Neutrophil (primary cell): ENCODE measurements around the gene SPATA6L.

Experiments
- H3K27ac ChIP-seq: fragments of 200-600 bp; sonication (generic); 2 replicates; pipeline ENCODE4 v1.5.1; 2016; ENCODE audit warnings: mild to moderate bottlenecking, moderate library complexity
- H3K27me3 ChIP-seq: fragments of 200-600 bp; sonication (generic); 2 replicates; pipeline ENCODE4 v1.6.0; 2016; ENCODE audit warnings: mild to moderate bottlenecking
- H3K36me3 ChIP-seq: fragments of 200-600 bp; sonication (generic); 2 replicates; pipeline ENCODE4 v1.5.1; 2017
- H3K4me1 ChIP-seq, 2 experiments: fragments of 200-600 bp in 1 of 2; sonication (generic) in 1 of 2; 1 replicate in 1 of 2; 2 replicates in 1 of 2; pipeline versions ENCODE4 v1.5.1 to v1.6.1; 2013 to 2016; ENCODE audit warnings: low read depth in 1 of 2, low read length in 1 of 2, mild to moderate bottlenecking in 1 of 2, moderate library complexity in 1 of 2; ENCODE audit not compliant: control insufficient read depth in 1 of 2, insufficient read depth in 1 of 2
- H3K4me3 ChIP-seq, 2 experiments: fragments of 200-600 bp in 1 of 2; sonication (generic) in 1 of 2; 1 replicate in 1 of 2; 2 replicates in 1 of 2; pipeline ENCODE4 v1.5.1; 2013 to 2016; ENCODE audit warnings: low read depth in 1 of 2, low read length in 1 of 2, mild to moderate bottlenecking in 1 of 2, moderate library complexity in 1 of 2
- H3K9me3 ChIP-seq: fragments of 200-600 bp; sonication (generic); 2 replicates; pipeline ENCODE4 v1.5.1; 2016
- TF ChIP-seq, protein P1 (sequence below): fragments of 200-600 bp; sonication (generic); IDR thresholded peaks from 2 replicates; pipeline ENCODE4 v1.5.1; 2016; ENCODE audit warnings: antibody characterized with exemption

Gene SPATA6L

DNA sequence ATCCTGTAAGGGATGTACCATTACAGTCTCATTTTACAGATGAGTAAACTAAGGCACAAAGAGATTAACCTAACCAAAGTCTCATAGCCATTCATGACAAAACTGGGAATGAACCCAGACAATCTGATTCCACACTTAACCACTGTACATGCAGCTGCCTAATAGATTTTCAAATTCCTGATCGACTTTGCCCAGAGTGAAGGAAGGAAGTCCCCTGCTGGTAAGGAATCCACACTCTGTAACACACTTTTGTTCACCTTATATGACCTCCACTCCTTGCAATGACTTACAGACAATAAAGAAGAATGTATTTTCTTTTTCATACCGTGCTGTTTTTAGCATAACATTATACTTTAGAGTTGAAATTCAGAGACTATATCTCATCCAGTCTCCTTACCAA, 35.4 kb downstream of the SPATA6L start:
- TF ChIP-seq, protein P1, sequence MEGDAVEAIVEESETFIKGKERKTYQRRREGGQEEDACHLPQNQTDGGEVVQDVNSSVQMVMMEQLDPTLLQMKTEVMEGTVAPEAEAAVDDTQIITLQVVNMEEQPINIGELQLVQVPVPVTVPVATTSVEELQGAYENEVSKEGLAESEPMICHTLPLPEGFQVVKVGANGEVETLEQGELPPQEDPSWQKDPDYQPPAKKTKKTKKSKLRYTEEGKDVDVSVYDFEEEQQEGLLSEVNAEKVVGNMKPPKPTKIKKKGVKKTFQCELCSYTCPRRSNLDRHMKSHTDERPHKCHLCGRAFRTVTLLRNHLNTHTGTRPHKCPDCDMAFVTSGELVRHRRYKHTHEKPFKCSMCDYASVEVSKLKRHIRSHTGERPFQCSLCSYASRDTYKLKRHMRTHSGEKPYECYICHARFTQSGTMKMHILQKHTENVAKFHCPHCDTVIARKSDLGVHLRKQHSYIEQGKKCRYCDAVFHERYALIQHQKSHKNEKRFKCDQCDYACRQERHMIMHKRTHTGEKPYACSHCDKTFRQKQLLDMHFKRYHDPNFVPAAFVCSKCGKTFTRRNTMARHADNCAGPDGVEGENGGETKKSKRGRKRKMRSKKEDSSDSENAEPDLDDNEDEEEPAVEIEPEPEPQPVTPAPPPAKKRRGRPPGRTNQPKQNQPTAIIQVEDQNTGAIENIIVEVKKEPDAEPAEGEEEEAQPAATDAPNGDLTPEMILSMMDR = no peak
- peaks cover 52% of the 10 kb centered on the region for H3K27me3 ChIP-seq
- no peaks in the 10 kb centered on the region for H3K9me3 ChIP-seq
- H3K4me3 ChIP-seq = no peak overlapping the region
- no peaks in the 10 kb centered on the region for H3K4me1 ChIP-seq
- H3K36me3 ChIP-seq = no peaks in the 10 kb centered on the region
- no peak overlapping the region for H3K27ac ChIP-seq

DNA sequence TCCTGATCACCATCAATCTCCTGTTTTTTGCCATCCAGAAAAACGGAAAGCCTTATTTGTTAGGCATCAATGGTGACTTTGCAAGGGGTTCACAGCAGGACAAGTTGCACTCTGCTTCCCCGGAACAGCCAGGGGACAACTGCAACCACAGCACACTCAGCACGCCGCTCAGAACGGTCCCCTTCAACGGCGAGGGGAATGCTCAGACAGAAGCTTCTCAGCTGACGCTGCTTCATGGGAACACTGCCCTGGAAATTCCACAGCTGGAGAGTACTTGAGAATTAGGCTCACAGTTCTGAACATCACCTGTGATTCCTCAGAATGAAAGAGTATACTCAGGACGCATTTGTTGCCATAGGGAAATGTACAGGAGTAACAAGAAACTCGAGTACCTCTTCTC, 44.3 kb downstream of the SPATA6L start:
- TF ChIP-seq, protein P1 = no peak

DNA sequence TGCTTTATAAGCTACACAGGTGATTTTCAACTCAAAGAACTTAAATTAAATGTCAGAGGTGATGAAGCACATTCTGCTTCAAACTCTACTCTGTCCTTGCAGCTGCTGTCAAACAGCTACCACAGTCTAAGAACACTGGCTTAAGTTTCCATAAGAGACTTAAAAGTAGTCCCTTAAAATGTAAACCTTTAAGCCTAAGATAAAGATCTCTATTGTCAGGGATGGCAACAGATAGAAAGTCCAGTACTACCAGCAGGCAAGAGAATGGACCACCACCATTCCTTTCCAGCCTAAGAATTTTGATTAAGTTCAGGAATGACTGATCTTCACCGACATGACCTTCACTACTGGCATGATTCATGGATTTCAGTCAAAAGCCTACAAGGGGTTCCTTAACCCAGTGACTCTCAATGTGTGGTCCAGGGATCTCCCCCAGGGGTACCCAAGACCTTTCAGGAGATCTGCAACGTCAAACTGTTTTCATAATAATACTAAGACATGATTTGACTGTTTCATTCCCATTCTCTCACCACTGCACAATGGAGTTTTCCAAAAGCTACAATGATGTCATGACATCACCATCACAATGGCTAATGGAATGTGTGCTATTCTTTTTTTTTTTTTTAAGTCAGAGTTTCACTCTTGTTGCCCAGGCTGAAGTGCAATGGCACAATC, 45.3 kb downstream of the SPATA6L start:
- Histone ChIP-seq H3K27me3 (peaks cover 76% of the 10 kb centered on the region), H3K4me3 (no peak overlapping the region), H3K9me3 (no peaks in the 10 kb centered on the region), H3K27ac (no peak overlapping the region), H3K4me1 (peaks cover 7 to 22% of the 10 kb centered on the region in 2 experiments), H3K36me3 (no peaks in the 10 kb centered on the region)
- TF ChIP-seq, protein P1 = no peak

More for the DNA sequence above, 44.3 kb downstream of the SPATA6L start:
- Histone ChIP-seq H3K9me3 (no peaks in the 10 kb centered on the region), H3K4me3 (no peak overlapping the region), H3K27ac (no peak overlapping the region), H3K4me1 (peaks cover 7 to 22% of the 10 kb centered on the region in 2 experiments), H3K36me3 (no peaks in the 10 kb centered on the region), H3K27me3 (peaks cover 76% of the 10 kb centered on the region)

DNA sequence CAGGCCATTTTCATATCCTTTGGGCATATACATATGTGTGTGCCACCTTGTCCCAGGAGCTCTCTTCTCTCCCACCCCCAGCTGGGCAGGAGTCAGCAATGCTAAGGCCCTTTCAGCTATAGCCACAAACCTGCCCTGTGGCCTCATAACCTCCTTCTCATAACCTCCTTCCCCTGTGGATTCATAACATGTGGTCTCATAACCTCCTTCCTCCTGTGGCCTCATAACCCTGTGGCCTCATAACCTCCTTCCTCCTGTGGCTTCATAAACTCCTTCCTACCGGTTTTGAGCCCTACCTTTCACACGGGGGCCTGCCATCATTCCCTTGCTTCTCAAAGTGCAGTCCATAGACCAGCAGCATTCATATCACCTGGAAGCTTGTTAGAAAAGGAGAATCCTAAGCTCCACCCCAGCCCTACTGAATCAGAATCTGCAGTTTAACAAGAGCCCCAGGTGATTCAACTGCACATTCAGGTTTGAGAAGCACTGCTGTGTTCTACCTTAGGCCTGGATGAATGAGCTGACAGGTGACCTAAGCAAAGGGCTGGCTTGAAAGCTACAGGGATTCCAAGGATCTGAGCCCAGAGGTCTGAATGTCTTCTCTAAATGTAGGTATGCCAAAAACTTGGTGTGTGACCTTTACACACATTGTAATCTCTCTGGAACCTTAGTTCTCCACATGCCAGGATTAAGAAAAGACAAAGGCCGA, 46.1 kb downstream of the SPATA6L start:
- Histone ChIP-seq H3K4me3 (no peak overlapping the region), H3K27me3 (peaks cover 79% of the 10 kb centered on the region), H3K36me3 (no peaks in the 10 kb centered on the region), H3K9me3 (no peaks in the 10 kb centered on the region), H3K4me1 (peaks cover 7 to 22% of the 10 kb centered on the region in 2 experiments), H3K27ac (no peak overlapping the region)
- TF ChIP-seq, protein P1 = no peak

DNA sequence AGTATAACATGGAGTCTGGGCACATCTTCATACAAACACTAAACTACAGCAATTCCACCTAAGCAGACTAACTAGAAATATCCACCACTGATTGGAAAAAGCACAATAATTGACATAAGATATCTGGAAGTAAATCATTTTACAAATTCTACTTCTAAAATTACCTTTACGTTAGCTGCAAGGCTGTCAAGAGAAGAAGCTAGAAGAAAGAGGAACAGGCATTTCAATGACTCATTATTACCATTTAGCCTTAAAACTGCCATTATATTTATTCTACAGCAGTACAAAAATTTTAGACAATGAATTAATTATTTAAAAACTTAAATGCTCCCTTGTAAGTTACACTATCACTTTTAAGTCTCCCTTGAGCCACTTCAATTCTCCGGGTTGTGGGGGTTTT, 47.6 kb downstream of the SPATA6L start:
- H3K4me3 ChIP-seq = no peak overlapping the region
- no peaks in the 10 kb centered on the region for H3K9me3 ChIP-seq
- no peaks in the 10 kb centered on the region for H3K36me3 ChIP-seq
- no peak overlapping the region for H3K27ac ChIP-seq
- H3K4me1 ChIP-seq = peaks cover 7 to 22% of the 10 kb centered on the region in 2 experiments
- TF ChIP-seq, protein P1 = no peak
- H3K27me3 ChIP-seq = peaks cover 80% of the 10 kb centered on the region
